HL-60 (cell line): Measurements from ENCODE around the gene KAT6B.

Experiments
- DNase-seq, 2 experiments: peaks; one replicate each; pipeline ENCODE4 v3.0.0-alpha.2; 2010 to 2020; ENCODE audit warnings: low read depth in 1 of 2, low spot score in 1 of 2
- H3K27ac ChIP-seq: fragments of 250-450 bp; sonication (Bioruptor Pico); replicated peaks from 2 replicates; pipeline ENCODE4 v1.5.1; 2020; ENCODE audit warnings: mild to moderate bottlenecking, moderate library complexity
- H3K27me3 ChIP-seq: fragments of 250-450 bp; sonication (Bioruptor Pico); 2 replicates; pipeline ENCODE4 v1.5.1; 2021; ENCODE audit warnings: mild to moderate bottlenecking, moderate library complexity; ENCODE audit not compliant: insufficient read depth, poor library complexity, severe bottlenecking
- H3K4me3 ChIP-seq: replicated peaks from 2 replicates; pipeline ENCODE4 v1.5.1; 2011; ENCODE audit warnings: mild to moderate bottlenecking, control low read depth, low read length; ENCODE audit not compliant: insufficient read depth
- CTCF ChIP-seq: IDR thresholded peaks from one replicate; pipeline ENCODE4 v1.5.1; 2011; ENCODE audit warnings: low read length, control low read depth, inconsistent platforms; ENCODE audit not compliant: insufficient read depth
- GABPA ChIP-seq: IDR thresholded peaks from 2 replicates; pipeline ENCODE4 v1.6.1; 2012; ENCODE audit warnings: low read depth
- POLR2AphosphoS5 ChIP-seq: IDR thresholded peaks from 2 replicates; pipeline ENCODE4 v1.6.1; 2012; ENCODE audit warnings: low read depth
- REST ChIP-seq: IDR thresholded peaks from 2 replicates; pipeline ENCODE4 v1.6.1; 2012; ENCODE audit warnings: low read depth; ENCODE audit not compliant: insufficient replicate concordance
- SPI1 ChIP-seq: IDR thresholded peaks from 2 replicates; pipeline ENCODE4 v1.6.1; 2012; ENCODE audit warnings: low read depth, mild to moderate bottlenecking, borderline replicate concordance

The KAT6B gene

GRCh38 chr10:74877898-74878297, 51.5 kb downstream of the KAT6B start:
- H3K27ac ChIP-seq = no peak overlapping the region
- no peak overlapping the region for H3K4me3 ChIP-seq
- TF ChIP-seq CTCF (no peak), SPI1 (no peak), GABPA (no peak), POLR2AphosphoS5 (no peak), REST (no peak)
- no peaks in the 10 kb centered on the region for H3K27me3 ChIP-seq
- DNase-seq = no peak

- H3K4me3 ChIP-seq = no peak overlapping the region
- H3K27me3 ChIP-seq = no peaks in the 10 kb centered on the region
- no peak overlapping the region for H3K27ac ChIP-seq
- no peak for TF ChIP-seq REST
- no peak for TF ChIP-seq SPI1
- no peak for TF ChIP-seq CTCF
- no peak for TF ChIP-seq GABPA
- no peak for TF ChIP-seq POLR2AphosphoS5
- no peak for DNase-seq
Measured at GRCh38 chr10:74880041-74880440, 53.6 kb downstream of the KAT6B start.

GRCh38 chr10:74881253-74881884, 55.0 kb downstream of the KAT6B start:
- no peak overlapping the region for H3K27ac ChIP-seq
- no peak for DNase-seq
- no peak overlapping the region for H3K4me3 ChIP-seq
- H3K27me3 ChIP-seq = no peaks in the 10 kb centered on the region
- TF ChIP-seq POLR2AphosphoS5 = no peak
- no peak for TF ChIP-seq GABPA
- TF ChIP-seq CTCF = no peak

- no peak overlapping the region for H3K4me3 ChIP-seq
- no peaks in the 10 kb centered on the region for H3K27me3 ChIP-seq
- DNase-seq = no peak
- no peak overlapping the region for H3K27ac ChIP-seq
- TF ChIP-seq CTCF (no peak), SPI1 (no peak), POLR2AphosphoS5 (no peak), REST (no peak), GABPA (no peak)
Measured at GRCh38 chr10:74882427-74882826, 56.0 kb downstream of the KAT6B start.
